Esophagus (tissue), 2 donors: ENCODE data around the gene PKN3. TPM values are rescaled to one million over a fixed set of nuclear protein-coding genes. Genes with fewer than 3 reads are reported as not detected.
"Not testable (repeated sequence)": the region's sequence is repeated elsewhere in the genome, so short reads cannot be mapped to it uniquely, and the experiment has no call there.

Experiments
- H3K27ac ChIP-seq, 2 donors: one replicate each; pipeline ENCODE4 v1.5.1; 2013; ENCODE audit warnings: low read depth in 2 of 2, mild to moderate bottlenecking in 2 of 2, inconsistent platforms in 1 of 2, low read length in 1 of 2, moderate library complexity in 1 of 2
- H3K27me3 ChIP-seq, 2 donors: one replicate each; pipeline ENCODE4 v1.6.1; 2013; ENCODE audit warnings: low read length in 2 of 2, control low read depth in 1 of 2, mild to moderate bottlenecking in 1 of 2; ENCODE audit not compliant: insufficient read depth in 2 of 2, control insufficient read depth in 1 of 2
- H3K36me3 ChIP-seq, 2 donors: one replicate each; pipeline ENCODE4 v1.6.1; 2013; ENCODE audit warnings: low read length in 1 of 2; ENCODE audit not compliant: control insufficient read depth in 2 of 2, insufficient read depth in 2 of 2
- H3K4me1 ChIP-seq, 2 donors: one replicate each; pipeline ENCODE4 v1.6.1; 2013; ENCODE audit warnings: low read length in 1 of 2; ENCODE audit not compliant: control insufficient read depth in 2 of 2, insufficient read depth in 2 of 2
- H3K4me3 ChIP-seq, 2 donors: one replicate each; pipeline ENCODE4 v1.5.1; 2013; ENCODE audit warnings: low read length in 2 of 2, mild to moderate bottlenecking in 2 of 2, low read depth in 1 of 2, moderate library complexity in 1 of 2
- H3K9me3 ChIP-seq, 2 donors: one replicate each; pipeline ENCODE4 v1.6.1; 2013; ENCODE audit warnings: mild to moderate bottlenecking in 2 of 2, low read depth in 1 of 2, low read length in 1 of 2, moderate library complexity in 1 of 2; ENCODE audit not compliant: control insufficient read depth in 2 of 2, insufficient read depth in 1 of 2
- WGBS, 2 donors: extraction: QIAGEN DNeasy Blood & Tissue Kit; methylation state at CpG; one replicate each; pipeline ENCODE4 v1.1.7; 2013; 5-methylcytosine and 5-hydroxymethylcytosine counted together
- polyA plus RNA-seq, 2 donors: library from polyadenylated mRNA; stranded (reverse); fragments of 200-250 nt; gene quantifications; one replicate each; pipeline ENCODE4 v1.2.3, GENCODE V29; 2013
- donor health status: healthy with polysubstance abuse.
- donor health status: Bipolar disorder and iron deficiency.

PKN3 gene
- polyA plus RNA-seq, result 1 to 10 TPM; 3.5 to 4.3 TPM

DNA sequence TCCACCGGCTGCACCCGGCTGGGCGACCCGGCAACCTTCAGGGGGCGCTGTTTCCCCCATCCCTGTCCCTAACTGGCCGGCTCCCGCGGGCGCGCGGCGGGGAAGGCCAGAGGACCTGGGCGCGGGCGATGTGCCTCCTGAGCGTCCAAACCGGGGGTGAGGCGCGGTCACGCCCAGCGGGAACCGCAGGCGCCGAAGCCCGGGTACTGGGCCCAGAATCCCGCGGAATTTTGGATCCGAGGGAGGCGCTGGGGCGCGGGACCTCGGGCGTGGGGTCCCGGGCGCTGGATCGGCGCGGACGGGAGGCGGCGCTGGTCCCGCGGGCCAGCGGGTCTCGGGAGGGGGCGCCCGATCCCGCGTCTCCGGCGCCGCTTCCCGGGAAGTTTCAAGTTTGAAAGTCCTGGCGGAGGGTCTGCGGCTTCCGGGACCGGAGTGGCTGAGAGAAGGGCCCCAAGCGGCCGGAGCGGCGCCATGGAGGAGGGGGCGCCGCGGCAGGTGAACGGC lies at the start of gene PKN3:
TSS of gene PKN3 (plus strand) at position 59 of the 504 bp plus-strand sequence. CDS start at position 472, 413 bp downstream.
- peak within 1 kb of the TSS; percentile 50 to 66 for H3K27ac ChIP-seq
- peaks cover 0 to 2% of the 10 kb centered on the region in 2 donors for H3K4me1 ChIP-seq
- H3K36me3 ChIP-seq, result no peaks in the 10 kb centered on the region
- H3K4me3 ChIP-seq, result peak within 1 kb of the TSS; percentile 68 to 69
- WGBS, 2 donors, result 0 to 1% methylated on average over 47 to 65 of the region's 65 CpGs
- H3K27me3 ChIP-seq, result no peaks in the 10 kb centered on the region
- H3K9me3 ChIP-seq, result no peaks in the 10 kb centered on the region

DNA sequence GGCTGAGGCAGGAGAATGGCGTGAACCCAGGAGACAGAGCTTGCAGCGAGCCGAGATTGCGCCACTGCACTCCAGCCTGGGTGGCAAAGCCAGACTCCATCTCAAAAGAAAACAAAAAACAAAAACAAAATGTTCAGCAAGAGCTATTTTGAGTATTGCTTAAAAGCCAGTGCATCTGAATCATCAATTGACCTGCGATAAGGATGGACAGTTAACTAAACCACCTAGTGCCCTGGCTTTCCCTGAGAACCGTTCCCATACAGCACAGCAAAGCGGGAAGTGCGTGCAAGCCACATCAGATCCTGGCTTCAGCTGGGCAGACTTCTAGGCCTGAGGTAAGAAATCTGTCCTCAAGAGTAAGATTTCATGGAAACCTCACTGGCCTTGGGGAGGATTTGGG lies 48.4 kb upstream of the PKN3 start:
- H3K27me3 ChIP-seq, result no peaks in the 10 kb centered on the region
- no peaks in the 10 kb centered on the region for H3K9me3 ChIP-seq
- H3K4me1 ChIP-seq, result no peaks in the 10 kb centered on the region
- 96 to 97% methylated on average over 8 of the region's 8 CpGs for WGBS, 2 donors
- H3K4me3 ChIP-seq, result no peak overlapping the region
- H3K36me3 ChIP-seq, result peaks cover 0 to 3% of the 10 kb centered on the region in 2 donors
- no peak overlapping the region for H3K27ac ChIP-seq

DNA sequence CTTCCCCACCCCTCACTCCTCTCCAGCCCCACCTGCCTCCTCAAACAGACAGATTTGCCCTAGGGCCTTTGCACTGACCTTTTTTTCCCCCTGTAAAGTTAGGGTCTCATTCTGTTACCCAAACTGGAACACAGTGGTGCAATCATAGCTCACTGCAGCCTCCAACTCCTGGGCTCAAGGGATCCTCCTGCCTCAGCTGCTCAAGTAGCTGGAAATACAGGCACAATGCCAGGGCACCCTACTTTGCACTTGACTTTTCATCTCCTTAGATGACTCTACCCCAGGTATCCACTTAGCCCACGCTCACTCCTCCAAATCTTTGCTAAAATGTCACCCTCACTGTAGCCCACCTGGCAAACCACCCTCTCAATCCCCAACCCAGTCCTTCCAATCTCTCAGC lies 47.8 kb upstream of the PKN3 start:
- no peaks in the 10 kb centered on the region for H3K4me1 ChIP-seq
- no peak overlapping the region for H3K27ac ChIP-seq
- 95 to 96% methylated on average over 1 of the region's 1 CpG for WGBS, 2 donors
- no peaks in the 10 kb centered on the region for H3K27me3 ChIP-seq
- H3K36me3 ChIP-seq, result peaks cover 0 to 3% of the 10 kb centered on the region in 2 donors
- no peak overlapping the region for H3K4me3 ChIP-seq
- no peaks in the 10 kb centered on the region for H3K9me3 ChIP-seq

DNA sequence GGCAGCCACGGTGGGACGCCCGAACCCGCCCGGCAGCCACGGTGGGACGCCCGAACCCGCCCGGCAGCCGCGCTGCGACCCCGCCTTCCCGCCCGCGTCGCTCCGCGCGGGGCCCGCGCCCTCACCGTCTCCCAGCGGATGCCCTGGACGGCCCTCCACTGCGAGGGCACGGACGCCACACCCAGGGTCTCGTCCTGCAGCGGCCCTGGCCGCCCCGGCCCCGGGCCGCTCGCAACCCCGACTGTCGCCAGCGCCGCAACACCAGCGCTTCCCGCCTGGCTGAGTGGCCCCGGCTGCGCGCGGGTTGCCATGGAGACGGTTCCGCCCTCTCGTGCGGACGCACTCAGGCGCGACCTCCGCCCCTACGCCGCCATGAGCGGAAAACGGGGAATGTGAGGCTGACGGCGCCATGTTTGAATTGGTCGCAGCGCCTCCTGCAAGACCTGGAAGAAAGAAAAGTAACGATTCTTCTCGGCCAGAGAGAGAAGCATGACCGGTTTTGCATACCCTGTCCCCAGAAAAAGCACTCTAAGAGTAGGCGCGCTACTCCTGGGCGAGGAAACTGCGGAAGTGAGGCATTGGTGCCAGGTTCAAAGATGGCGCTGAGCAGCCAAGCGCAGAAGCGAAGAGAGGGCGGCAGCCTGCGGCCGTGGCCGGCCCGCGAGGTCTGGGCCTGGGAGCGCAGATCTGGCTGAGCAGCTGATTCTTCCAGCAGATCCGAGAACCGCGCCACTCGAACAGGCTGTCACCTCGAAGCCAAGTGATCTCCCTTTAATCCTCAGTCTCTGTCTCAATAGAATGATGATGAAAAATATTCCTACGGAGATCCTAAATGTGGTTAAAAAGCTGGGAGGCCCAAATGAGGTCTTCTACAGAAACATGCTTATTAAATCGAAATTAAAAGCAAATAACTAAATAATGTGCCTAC lies 45.6 kb upstream of the PKN3 start, which contains the start of gene DYNC2I2:
TSS of gene DYNC2I2 (minus strand) at position 432 of the 928 bp plus-strand sequence. CDS start at position 311, 121 bp downstream.
- WGBS, 2 donors, result 0% methylated on average over 84 to 86 of the region's 86 CpGs
- Histone ChIP-seq H3K27me3 (no peaks in the 10 kb centered on the region), H3K4me3 (peak within 1 kb of the TSS; percentile 70 to 74), H3K27ac (peak within 1 kb of the TSS; percentile 91 to 98), H3K9me3 (no peaks in the 10 kb centered on the region), H3K4me1 (no peaks in the 10 kb centered on the region), H3K36me3 (peaks cover 0 to 3% of the 10 kb centered on the region in 2 donors)

DNA sequence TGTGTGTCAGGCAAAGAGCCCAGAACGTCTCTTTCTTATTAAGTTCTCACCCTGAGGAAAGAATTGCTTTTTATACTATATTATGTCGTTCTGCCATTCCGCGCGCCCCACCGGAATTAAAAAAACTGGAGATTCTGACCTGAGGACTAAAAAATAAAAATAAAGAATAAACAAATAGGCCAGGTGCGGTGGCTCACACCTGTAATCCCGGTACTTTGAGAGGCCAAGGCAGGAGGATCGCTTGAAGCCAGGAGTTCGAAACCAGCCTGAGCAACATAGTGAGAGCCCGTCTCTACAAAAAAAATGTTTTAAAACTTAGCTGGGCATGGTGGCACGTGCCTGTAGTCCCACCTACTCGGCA lies 45.0 kb upstream of the PKN3 start:
- Histone ChIP-seq H3K4me1 (no peaks in the 10 kb centered on the region), H3K9me3 (no peaks in the 10 kb centered on the region), H3K27ac (peak overlapping the region in 1 of 2 donors; percentile 91), H3K27me3 (no peaks in the 10 kb centered on the region), H3K4me3 (peak overlapping the region in 1 of 2 donors; percentile 70), H3K36me3 (peaks cover 0 to 3% of the 10 kb centered on the region in 2 donors)
- 96 to 97% methylated on average over 13 of the region's 13 CpGs for WGBS, 2 donors

DNA sequence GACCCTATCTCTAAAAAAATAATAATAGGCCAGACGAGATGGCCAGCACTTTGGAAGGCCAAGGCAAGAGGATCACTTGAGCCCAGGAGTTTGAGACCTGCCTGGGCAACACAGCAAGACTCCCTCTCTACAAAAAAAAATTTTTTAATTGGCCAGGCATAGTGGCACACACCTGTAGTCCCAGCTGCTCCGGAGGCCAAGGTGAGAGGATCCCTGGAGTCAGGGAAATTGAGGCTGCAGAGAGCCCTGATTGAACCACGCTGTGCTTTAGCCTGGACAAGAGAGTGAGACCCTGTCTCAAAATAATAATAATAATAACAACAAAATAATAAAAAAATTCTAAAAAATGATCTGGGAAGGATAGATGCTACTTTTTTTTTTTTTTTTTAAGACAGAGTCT lies 44.5 kb upstream of the PKN3 start:
- H3K27me3 ChIP-seq, result no peaks in the 10 kb centered on the region
- no peak overlapping the region for H3K4me3 ChIP-seq
- H3K4me1 ChIP-seq, result no peaks in the 10 kb centered on the region
- H3K27ac ChIP-seq, result no peak overlapping the region
- peaks cover 0 to 3% of the 10 kb centered on the region in 2 donors for H3K36me3 ChIP-seq
- no peaks in the 10 kb centered on the region for H3K9me3 ChIP-seq
- 92 to 94% methylated on average over 3 of the region's 3 CpGs for WGBS, 2 donors

DNA sequence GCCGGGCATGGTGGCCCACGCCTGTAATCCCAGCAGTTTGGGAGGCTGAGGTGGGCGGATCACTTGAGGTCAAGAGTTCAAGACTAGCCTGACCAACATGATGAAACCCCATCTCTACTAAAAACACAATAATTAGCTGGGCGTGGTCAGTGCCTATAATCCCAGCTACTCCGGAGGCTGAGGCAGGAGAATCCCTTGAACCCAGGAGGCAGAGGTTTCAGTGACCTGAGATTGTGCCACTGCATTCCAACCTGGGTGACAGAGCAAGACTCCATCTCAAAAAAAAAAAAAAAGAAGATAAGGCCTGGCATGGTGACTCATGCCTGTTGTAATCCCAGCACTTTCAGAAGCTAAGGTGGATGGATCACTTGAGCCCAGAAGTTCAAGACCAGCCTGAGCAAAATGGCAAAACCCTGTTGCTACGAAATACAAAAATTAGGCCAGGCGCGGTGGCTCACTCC lies 35.8 kb upstream of the PKN3 start:
- WGBS, 2 donors, result 82 to 85% methylated on average over 8 of the region's 8 CpGs

DNA sequence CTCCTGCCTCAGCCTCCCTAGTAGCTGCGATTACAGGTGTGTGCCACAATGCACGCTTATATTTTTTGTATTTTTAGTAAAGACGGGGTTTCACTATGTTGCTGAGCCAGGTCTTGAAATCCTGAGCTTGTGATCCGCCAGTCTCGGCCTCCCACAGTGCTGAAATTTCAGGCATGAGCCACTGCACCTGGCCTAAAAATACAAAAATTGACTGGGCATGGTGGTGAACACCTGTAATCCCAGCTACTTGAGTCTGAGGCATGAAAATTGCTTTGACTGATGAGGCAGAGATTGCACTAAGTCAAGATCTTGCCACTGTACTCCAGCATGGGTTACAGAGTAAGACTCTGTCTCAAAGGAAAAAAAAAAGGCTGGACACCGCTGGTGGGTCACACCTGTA lies 32.5 kb upstream of the PKN3 start:
- 94 to 97% methylated on average over 6 of the region's 6 CpGs for WGBS, 2 donors

More for the DNA sequence above, 35.8 kb upstream of the PKN3 start:
- H3K4me1 ChIP-seq, H3K36me3 ChIP-seq, H3K9me3 ChIP-seq, H3K27me3 ChIP-seq, H3K4me3 ChIP-seq, H3K27ac ChIP-seq: not testable (repeated sequence)

DNA sequence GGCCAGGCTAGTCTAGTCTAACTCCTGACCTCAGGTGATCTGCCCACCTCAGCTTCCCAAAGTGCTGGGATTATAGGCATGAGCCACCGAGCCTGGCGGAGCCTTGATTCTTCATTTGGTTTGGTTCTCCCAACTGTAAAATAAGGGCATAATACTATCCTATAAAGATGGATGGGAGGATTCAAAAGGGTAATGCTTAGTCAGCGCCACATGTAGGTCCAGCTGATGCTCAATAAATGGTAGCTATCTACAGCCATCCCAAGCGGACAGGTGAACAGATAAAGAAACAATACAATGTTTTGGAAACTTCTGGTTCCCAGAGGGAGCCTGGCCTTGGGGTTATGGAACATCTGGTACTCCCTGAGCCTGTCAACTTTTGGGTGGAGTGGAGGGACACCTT lies 26.9 kb upstream of the PKN3 start:
- Histone ChIP-seq H3K36me3 (no peaks in the 10 kb centered on the region), H3K4me1 (no peaks in the 10 kb centered on the region), H3K4me3 (no peak overlapping the region), H3K27ac (no peak overlapping the region), H3K9me3 (no peaks in the 10 kb centered on the region), H3K27me3 (no peaks in the 10 kb centered on the region)
- WGBS, 2 donors, result 96 to 97% methylated on average over 4 of the region's 4 CpGs

More for the DNA sequence above, 32.5 kb upstream of the PKN3 start:
- no peaks in the 10 kb centered on the region for H3K27me3 ChIP-seq
- no peak overlapping the region for H3K4me3 ChIP-seq
- H3K27ac ChIP-seq, result no peak overlapping the region
- no peaks in the 10 kb centered on the region for H3K9me3 ChIP-seq
- H3K36me3 ChIP-seq, result no peaks in the 10 kb centered on the region
- no peaks in the 10 kb centered on the region for H3K4me1 ChIP-seq
